Natural killer cell treated with Interleukin-12 subunit alpha and Interleukin-12 subunit beta and Interleukin-15 and Interleukin-18, amount 100 ng/mL, for 72 hours (primary cell): ENCODE results near the gene RNF113A. TPM values are rescaled to one million over a fixed set of nuclear protein-coding genes. Genes with fewer than 3 reads are reported as not detected.

Source experiments
- total RNA-seq, 2 donors: library from RNA; stranded (reverse); gene quantifications; one replicate each; pipeline ENCODE4 v1.2.3, GENCODE V29; 2022

Gene RNF113A
- total RNA-seq, 2 donors from 2014 or later = 21.6 to 32.3 TPM

Other genes with a start within 250 kb of the RNF113A start
- 10 to 100 TPM; 79.7 to 84.0 TPM for gene SEPTIN6, start 178.6 kb downstream of the RNF113A start, total RNA-seq
- gene SOWAHD, start 113.1 kb downstream of the RNF113A start, total RNA-seq = not detected
- gene RPL39, start 80.1 kb downstream of the RNF113A start, total RNA-seq = 1,000 to 10,000 TPM; 1,043 to 1,156 TPM
- gene UPF3B, start 18.8 kb downstream of the RNF113A start, total RNA-seq = 10 to 100 TPM; 14.6 to 15.3 TPM
- gene NDUFA1, start 99 bp upstream of the RNF113A start, total RNA-seq = 10 to 100 TPM; 65.0 to 86.0 TPM
- gene AKAP14, start 24.2 kb upstream of the RNF113A start, total RNA-seq = not detected
- gene NKAP, start 72.0 kb upstream of the RNF113A start, total RNA-seq = 1 to 10 TPM; 7.3 to 8.7 TPM
- not detected for gene RHOXF2B, start 206.0 kb upstream of the RNF113A start, total RNA-seq
- not detected for gene RHOXF1, start 244.2 kb upstream of the RNF113A start, total RNA-seq